ENCODE measurements around the gene RTN4.

RTN4 gene

DNA sequence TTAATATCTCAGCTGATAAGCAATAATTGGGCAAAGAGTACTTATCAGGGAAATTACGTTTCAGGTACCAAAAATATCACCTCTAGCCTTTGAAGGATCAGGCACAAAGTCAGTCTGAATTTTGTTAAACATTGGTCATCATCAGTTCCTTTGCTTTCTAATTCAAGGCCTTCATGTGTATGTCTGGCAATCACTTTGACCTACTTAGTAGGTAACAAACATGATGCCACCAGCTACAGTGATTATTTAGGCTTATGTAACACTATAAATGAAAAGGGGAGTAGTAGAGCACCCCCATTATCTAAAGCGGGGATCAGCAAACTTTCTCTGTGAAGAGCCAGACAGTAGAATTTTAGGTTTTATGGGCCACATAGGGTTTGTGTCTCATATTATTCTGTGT, 75.1 kb downstream of the RTN4 start:
- TF ChIP-seq, protein P1, sequence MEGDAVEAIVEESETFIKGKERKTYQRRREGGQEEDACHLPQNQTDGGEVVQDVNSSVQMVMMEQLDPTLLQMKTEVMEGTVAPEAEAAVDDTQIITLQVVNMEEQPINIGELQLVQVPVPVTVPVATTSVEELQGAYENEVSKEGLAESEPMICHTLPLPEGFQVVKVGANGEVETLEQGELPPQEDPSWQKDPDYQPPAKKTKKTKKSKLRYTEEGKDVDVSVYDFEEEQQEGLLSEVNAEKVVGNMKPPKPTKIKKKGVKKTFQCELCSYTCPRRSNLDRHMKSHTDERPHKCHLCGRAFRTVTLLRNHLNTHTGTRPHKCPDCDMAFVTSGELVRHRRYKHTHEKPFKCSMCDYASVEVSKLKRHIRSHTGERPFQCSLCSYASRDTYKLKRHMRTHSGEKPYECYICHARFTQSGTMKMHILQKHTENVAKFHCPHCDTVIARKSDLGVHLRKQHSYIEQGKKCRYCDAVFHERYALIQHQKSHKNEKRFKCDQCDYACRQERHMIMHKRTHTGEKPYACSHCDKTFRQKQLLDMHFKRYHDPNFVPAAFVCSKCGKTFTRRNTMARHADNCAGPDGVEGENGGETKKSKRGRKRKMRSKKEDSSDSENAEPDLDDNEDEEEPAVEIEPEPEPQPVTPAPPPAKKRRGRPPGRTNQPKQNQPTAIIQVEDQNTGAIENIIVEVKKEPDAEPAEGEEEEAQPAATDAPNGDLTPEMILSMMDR (IDR thresholded peaks at IDR 0.05; ENCODE audit: low read depth, low read length, missing control alignments): no peak
- no peak for DNase-seq (ENCODE audit: extremely low read depth, low read depth)

GRCh38 chr2:54969940-54970338, 80.3 kb downstream of the RTN4 start:
- no peak for DNase-seq (ENCODE audit: extremely low read depth, low read depth)
- H3K4me3 ChIP-seq (replicated peaks; ENCODE audit: low read depth, low read length): no peak overlapping the region
- TF ChIP-seq, protein P1 (IDR thresholded peaks at IDR 0.05; ENCODE audit: low read depth, low read length, missing control alignments): no peak

More for the DNA sequence above, 75.1 kb downstream of the RTN4 start:
- no peak overlapping the region for H3K4me3 ChIP-seq (replicated peaks; ENCODE audit: low read depth, low read length)

DNA sequence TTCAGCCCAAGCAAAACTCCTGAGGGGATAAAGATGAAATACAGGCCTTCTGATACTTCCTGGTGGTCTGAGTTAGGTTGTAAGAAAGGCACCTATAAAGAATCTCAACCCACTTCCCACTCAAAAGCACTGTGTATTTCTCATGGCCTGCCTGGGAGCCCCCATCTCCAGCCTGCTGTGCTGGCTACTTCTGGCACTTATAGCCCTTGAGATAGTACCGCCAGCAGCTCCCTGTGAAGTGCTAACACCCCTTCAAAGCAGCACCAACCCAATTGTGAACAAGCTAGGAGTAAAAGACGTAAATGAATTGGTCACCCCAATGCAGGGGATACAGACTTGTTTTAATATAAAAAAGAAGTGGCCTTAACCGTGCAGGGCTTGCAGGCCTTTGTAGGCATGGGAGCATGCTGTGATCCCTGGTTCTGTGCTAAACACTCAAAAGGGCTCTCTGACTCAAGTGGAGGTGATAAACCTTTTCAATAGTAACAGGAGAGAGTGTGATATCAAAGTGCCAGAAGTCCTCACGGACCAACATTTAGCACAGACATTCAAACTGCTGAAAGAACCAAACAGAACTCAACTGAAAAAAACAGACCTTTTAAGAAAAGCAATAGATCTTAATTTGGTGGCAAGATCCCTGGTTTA, 80.8 kb downstream of the RTN4 start:
- no peak for DNase-seq (ENCODE audit: extremely low read depth, low read depth)
- no peak overlapping the region for H3K4me3 ChIP-seq (replicated peaks; ENCODE audit: low read depth, low read length)
- TF ChIP-seq, protein P1 (IDR thresholded peaks at IDR 0.05; ENCODE audit: low read depth, low read length, missing control alignments): no peak

DNA sequence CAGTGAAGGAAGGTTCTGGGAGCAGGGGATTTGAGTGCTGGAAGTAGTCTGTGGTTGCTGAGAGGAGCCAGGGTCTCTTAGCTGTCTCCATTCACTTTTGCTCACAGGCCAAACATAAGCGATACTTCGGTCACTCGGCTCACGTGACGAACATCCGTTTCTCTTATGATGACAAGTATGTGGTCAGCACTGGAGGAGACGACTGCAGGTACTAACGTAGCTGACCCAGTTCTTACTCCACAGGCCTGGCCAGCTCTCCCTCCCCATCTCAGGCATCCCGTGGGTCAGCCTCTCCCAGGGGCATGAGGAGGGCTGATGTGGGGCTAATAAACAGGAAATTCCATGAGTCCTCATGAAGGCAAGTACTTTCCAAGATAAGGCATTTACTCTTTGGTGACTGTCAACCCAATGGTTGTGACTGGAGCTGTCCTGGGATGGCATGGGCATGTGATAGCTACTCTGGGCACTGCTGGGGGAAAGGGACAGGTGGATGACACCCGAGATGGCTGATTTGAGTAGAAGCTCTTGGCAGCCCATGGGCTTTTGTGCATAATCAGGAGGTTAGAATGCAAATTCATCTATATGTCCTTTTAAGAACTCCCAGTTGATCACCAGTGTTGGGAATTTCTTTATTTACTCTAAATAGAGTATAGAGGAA, 81.6 kb downstream of the RTN4 start:
- TF ChIP-seq, protein P1 (IDR thresholded peaks at IDR 0.05; ENCODE audit: low read depth, low read length, missing control alignments): no peak

DNA sequence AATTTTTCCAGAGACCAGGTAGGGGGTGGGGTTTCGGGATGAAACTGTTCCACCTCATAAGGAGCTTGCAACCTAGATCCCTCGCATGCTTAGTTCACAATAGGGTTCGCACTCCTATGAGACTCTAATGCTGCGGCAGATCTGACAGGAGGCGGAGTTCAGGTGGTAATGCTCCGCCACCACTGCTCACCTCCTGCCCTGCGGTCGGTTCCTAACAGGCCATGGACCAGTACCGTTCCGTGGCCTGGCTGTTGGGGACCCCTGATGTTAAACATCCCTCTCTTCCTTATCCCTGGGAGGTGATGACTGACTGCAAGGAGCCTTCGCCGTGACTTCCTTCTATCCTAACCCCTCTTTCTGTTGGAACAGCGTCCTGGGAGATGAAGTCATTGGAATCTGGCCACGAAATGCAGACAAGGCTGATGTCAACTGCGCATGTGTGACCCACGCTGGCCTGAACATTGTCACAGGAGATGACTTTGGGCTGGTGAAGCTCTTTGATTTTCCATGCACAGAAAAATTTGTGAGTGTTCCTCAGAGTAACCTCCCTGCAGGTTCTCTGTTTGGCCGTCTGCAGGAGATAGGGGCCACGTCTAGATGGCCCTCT, 82.4 kb downstream of the RTN4 start:
- H3K4me3 ChIP-seq (replicated peaks; ENCODE audit: low read depth, low read length): no peak overlapping the region
- DNase-seq (ENCODE audit: extremely low read depth, low read depth): no peak
- TF ChIP-seq, protein P1 (IDR thresholded peaks at IDR 0.05; ENCODE audit: low read depth, low read length, missing control alignments): no peak

More for the DNA sequence above, 81.6 kb downstream of the RTN4 start:
- no peak overlapping the region for H3K4me3 ChIP-seq (replicated peaks; ENCODE audit: low read depth, low read length)
- no peak for DNase-seq (ENCODE audit: extremely low read depth, low read depth)

DNA sequence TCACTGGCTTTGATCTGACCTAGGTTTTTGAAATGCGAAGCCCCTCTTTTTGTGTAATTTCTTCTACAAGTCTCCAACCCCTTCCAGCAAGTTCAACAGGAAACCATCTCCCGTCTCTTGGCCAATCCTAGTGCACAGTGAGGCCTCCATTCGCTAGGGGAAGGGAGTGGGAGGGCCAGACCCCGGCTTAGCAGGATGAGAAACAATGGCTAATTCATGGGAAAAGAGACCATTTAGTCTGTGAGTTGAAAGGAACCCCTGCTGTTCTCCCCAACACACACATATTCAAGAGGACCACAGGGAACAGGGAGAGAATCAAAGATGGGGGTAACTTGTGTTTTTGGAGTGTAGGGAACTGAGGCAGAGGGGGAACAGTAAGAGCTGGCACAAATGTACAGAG, 83.0 kb downstream of the RTN4 start:
- TF ChIP-seq, protein P1 (IDR thresholded peaks at IDR 0.05; ENCODE audit: low read depth, low read length, missing control alignments): no peak
- H3K4me3 ChIP-seq (replicated peaks; ENCODE audit: low read depth, low read length): no peak overlapping the region
- DNase-seq (ENCODE audit: extremely low read depth, low read depth): no peak

Measured in HFF-Myc (cell line).